Loucy (cell line): Measurements from ENCODE around the gene ZIM2.

Source experiments
- CTCF ChIP-seq: fragments of 200-600 bp; sonication (generic); conservative IDR thresholded peaks from 2 replicates; pipeline ENCODE4 v1.5.1; 2014; ENCODE audit warnings: mild to moderate bottlenecking, antibody characterized with exemption, low read length
- EZH2phosphoT487 ChIP-seq: fragments of 200-600 bp; IDR thresholded peaks from 2 replicates; pipeline ENCODE4 v1.6.1; 2018; ENCODE audit warnings: antibody characterized with exemption, mild to moderate bottlenecking, moderate library complexity, borderline replicate concordance

GRCh38 chr19:56839652-56840450 is 675 bp downstream of the ZIM2 start:
- TF ChIP-seq CTCF = no peak
- TF ChIP-seq EZH2phosphoT487 = no peak
